Neural progenitor cell (in vitro differentiated cells): ENCODE data around the gene RSRC2. TPM values are rescaled to one million over a fixed set of nuclear protein-coding genes. Genes with fewer than 3 reads are reported as not detected.

Source experiments
- DNase-seq: peaks from one replicate; pipeline ENCODE4 v3.0.0-alpha.2; 2016; ENCODE audit warnings: low spot score
- H2AFZ ChIP-seq: fragments of 200-600 bp; sonication (generic); replicated peaks from 2 replicates; pipeline ENCODE4 v1.6.1; 2016; ENCODE audit warnings: antibody characterized with exemption
- H3F3A ChIP-seq: fragments of 200-600 bp; sonication (generic); 2 replicates; pipeline ENCODE4 v1.6.1; 2016; ENCODE audit warnings: antibody characterized with exemption, low read depth
- H3K27ac ChIP-seq: fragments of 200-600 bp; sonication (generic); 2 replicates; pipeline ENCODE4 v1.5.1; 2016; ENCODE audit warnings: mild to moderate bottlenecking
- H3K27me3 ChIP-seq: fragments of 200-600 bp; sonication (generic); 2 replicates; pipeline ENCODE4 v1.6.1; 2016; ENCODE audit warnings: mild to moderate bottlenecking, moderate library complexity
- H3K36me3 ChIP-seq: fragments of 200-600 bp; sonication (generic); 2 replicates; pipeline ENCODE4 v1.5.1; 2016
- H3K4me1 ChIP-seq: fragments of 200-600 bp; sonication (generic); 2 replicates; pipeline ENCODE4 v1.6.1; 2016; ENCODE audit warnings: mixed run types
- H3K4me2 ChIP-seq: fragments of 200-600 bp; sonication (generic); 2 replicates; pipeline ENCODE4 v1.6.1; 2016
- H3K4me3 ChIP-seq: fragments of 200-600 bp; sonication (generic); 2 replicates; pipeline ENCODE4 v1.5.1; 2016
- H3K79me2 ChIP-seq: fragments of 200-600 bp; sonication (generic); 2 replicates; pipeline ENCODE4 v1.6.1; 2016; ENCODE audit warnings: low read depth
- H3K9ac ChIP-seq: fragments of 200-600 bp; sonication (generic); 2 replicates; pipeline ENCODE4 v1.6.1; 2016
- H3K9me3 ChIP-seq: fragments of 200-600 bp; sonication (generic); 2 replicates; pipeline ENCODE4 v1.5.1; 2016; ENCODE audit warnings: low read depth
- H4K20me1 ChIP-seq: fragments of 200-600 bp; sonication (generic); 2 replicates; pipeline ENCODE4 v1.6.1; 2016; ENCODE audit warnings: low read depth
- H3K27ac Mint-ChIP-seq: 3 replicates; pipeline ENCODE4 v1.8.0; 2021; ENCODE audit warnings: mixed read lengths
- H3K27me3 Mint-ChIP-seq: 2 replicates; pipeline ENCODE4 v1.8.0; 2022; ENCODE audit warnings: low read depth, mild to moderate bottlenecking, inconsistent platforms, moderate library complexity, mixed read lengths; ENCODE audit not compliant: insufficient read depth
- H3K36me3 Mint-ChIP-seq: 3 replicates; pipeline ENCODE4 v1.8.0; 2021; ENCODE audit warnings: mixed read lengths
- H3K4me1 Mint-ChIP-seq: 3 replicates; pipeline ENCODE4 v1.8.0; 2021; ENCODE audit warnings: mixed read lengths
- H3K4me3 Mint-ChIP-seq: 3 replicates; pipeline ENCODE4 v1.8.0; 2021; ENCODE audit warnings: mild to moderate bottlenecking, moderate library complexity, mixed read lengths
- H3K9me3 Mint-ChIP-seq: 3 replicates; pipeline ENCODE4 v1.8.0; 2020; ENCODE audit warnings: mixed read lengths
- CTCF ChIP-seq: fragments of 200-600 bp; sonication (generic); IDR thresholded peaks from 2 replicates; pipeline ENCODE4 v1.5.1; 2017; ENCODE audit warnings: antibody characterized with exemption, mild to moderate bottlenecking
- EZH2 ChIP-seq: fragments of 200-600 bp; sonication (generic); IDR thresholded peaks from 2 replicates; pipeline ENCODE4 v1.6.1; 2017; ENCODE audit warnings: antibody characterized with exemption, mild to moderate bottlenecking, moderate library complexity
- EZH2phosphoT487 ChIP-seq: fragments of 200-600 bp; sonication (generic); IDR thresholded peaks from 2 replicates; pipeline ENCODE4 v1.6.1; 2017; ENCODE audit warnings: antibody characterized with exemption
- total RNA-seq: library from RNA; depleted of rRNA; stranded (reverse); fragments of >200 nt; gene quantifications from 2 replicates; pipeline ENCODE4 v1.2.3, GENCODE V29; 2015; ENCODE audit warnings: low replicate concordance

Gene RSRC2
- total RNA-seq, 1 donor from 2014 or later, result 248 TPM

- H3K4me3 Mint-ChIP-seq, result no peak overlapping the region
- H3K27me3 ChIP-seq, result no peaks in the 10 kb centered on the region
- H3K27ac Mint-ChIP-seq, result no peak overlapping the region
- no peaks in the 10 kb centered on the region for H4K20me1 ChIP-seq
- H3K4me3 ChIP-seq, result no peak overlapping the region
- H3K27ac ChIP-seq, result no peak overlapping the region
- H3K36me3 ChIP-seq, result peaks cover 10% of the 10 kb centered on the region
- H3K79me2 ChIP-seq, result no peaks in the 10 kb centered on the region
- H3K4me1 ChIP-seq, result no peaks in the 10 kb centered on the region
- H3K9me3 ChIP-seq, result no peaks in the 10 kb centered on the region
- H3K36me3 Mint-ChIP-seq, result peaks cover 27% of the 10 kb centered on the region
- no peaks in the 10 kb centered on the region for H3F3A ChIP-seq
- H2AFZ ChIP-seq, result no peak overlapping the region
- TF ChIP-seq EZH2phosphoT487 (no peak), CTCF (no peak), EZH2 (no peak)
- H3K27me3 Mint-ChIP-seq, result no peaks in the 10 kb centered on the region
- DNase-seq, result no peak
- no peak overlapping the region for H3K4me2 ChIP-seq
- H3K9ac ChIP-seq, result no peak overlapping the region
- H3K4me1 Mint-ChIP-seq, result no peaks in the 10 kb centered on the region
- no peaks in the 10 kb centered on the region for H3K9me3 Mint-ChIP-seq
These were observed 32.3 kb upstream of the RSRC2 start for GRCh38 chr12:122558745-122559641.

GRCh38 chr12:122547330-122547729, 20.6 kb upstream of the RSRC2 start:
- Histone ChIP-seq H3K36me3 (peaks cover 51% of the 10 kb centered on the region), H4K20me1 (no peaks in the 10 kb centered on the region), H3K79me2 (no peaks in the 10 kb centered on the region), H3K4me1 (no peaks in the 10 kb centered on the region), H3K27ac (no peak overlapping the region), H3K4me3 (no peak overlapping the region), H3F3A (peaks cover 3% of the 10 kb centered on the region), H3K9me3 (no peaks in the 10 kb centered on the region), H3K27me3 (no peaks in the 10 kb centered on the region), H3K4me2 (no peak overlapping the region), H2AFZ (no peak overlapping the region), H3K9ac (no peak overlapping the region)
- H3K4me3 Mint-ChIP-seq, result no peak overlapping the region
- DNase-seq, result no peak
- no peaks in the 10 kb centered on the region for H3K27me3 Mint-ChIP-seq
- H3K27ac Mint-ChIP-seq, result no peak overlapping the region
- H3K4me1 Mint-ChIP-seq, result no peaks in the 10 kb centered on the region
- peaks cover 16% of the 10 kb centered on the region for H3K36me3 Mint-ChIP-seq
- H3K9me3 Mint-ChIP-seq, result no peaks in the 10 kb centered on the region
- TF ChIP-seq CTCF, result no peak

GRCh38 chr12:122545855-122546254, 19.1 kb upstream of the RSRC2 start:
- H3K9me3 ChIP-seq, result no peaks in the 10 kb centered on the region
- H3K36me3 ChIP-seq, result peaks cover 42% of the 10 kb centered on the region
- H3F3A ChIP-seq, result peaks cover 3% of the 10 kb centered on the region
- H3K9ac ChIP-seq, result no peak overlapping the region
- H3K79me2 ChIP-seq, result no peaks in the 10 kb centered on the region
- H3K27me3 Mint-ChIP-seq, result no peaks in the 10 kb centered on the region
- H3K9me3 Mint-ChIP-seq, result no peaks in the 10 kb centered on the region
- H3K4me1 Mint-ChIP-seq, result no peaks in the 10 kb centered on the region
- no peak overlapping the region for H3K27ac ChIP-seq
- no peaks in the 10 kb centered on the region for H3K27me3 ChIP-seq
- H3K4me3 Mint-ChIP-seq, result no peak overlapping the region
- H3K4me1 ChIP-seq, result no peaks in the 10 kb centered on the region
- H4K20me1 ChIP-seq, result no peaks in the 10 kb centered on the region
- no peak overlapping the region for H3K27ac Mint-ChIP-seq
- H3K4me3 ChIP-seq, result no peak overlapping the region
- H3K36me3 Mint-ChIP-seq, result peaks cover 16% of the 10 kb centered on the region
- no peak for TF ChIP-seq EZH2
- TF ChIP-seq CTCF, result no peak
- no peak for TF ChIP-seq EZH2phosphoT487
- no peak overlapping the region for H2AFZ ChIP-seq
- DNase-seq, result no peak
- no peak overlapping the region for H3K4me2 ChIP-seq
